NCI-H774 (cell line): ENCODE results near the gene CPNE9.
A peak's percentile ranks its signal among the peaks of the same experiment; 100 is the strongest.
"Not testable (repeated sequence)": the region's sequence is repeated elsewhere in the genome, so short reads cannot be mapped to it uniquely, and the experiment has no call there.

Experiments used
- DNase-seq: peaks from one replicate; lab custom pipeline; 2025; lab: John Stamatoyannopoulos, UW

The CPNE9 gene

GRCh38 chr3:9746330-9746729 is 42.7 kb downstream of the CPNE9 start:
- no peak for DNase-seq

- no peak for DNase-seq
Measured at GRCh38 chr3:9747267-9747666, 43.6 kb downstream of the CPNE9 start.

- no peak for DNase-seq
Measured at GRCh38 chr3:9748031-9748430, 44.4 kb downstream of the CPNE9 start.

- no peak for DNase-seq
Measured at GRCh38 chr3:9749296-9749644, 45.6 kb downstream of the CPNE9 start.

- DNase-seq: peak; percentile 96
Measured at GRCh38 chr3:9749645-9750555, 46.3 kb downstream of the CPNE9 start, which contains the start of gene OGG1. OGG1 (plus strand) TSS chr3:9749952; CDS start chr3:9750287, 335 bp downstream.

- no peak for DNase-seq
Measured at GRCh38 chr3:9750556-9751411, 47.2 kb downstream of the CPNE9 start.

- no peak for DNase-seq
Measured at GRCh38 chr3:9754678-9755077, 51.0 kb downstream of the CPNE9 start.

- no peak for DNase-seq
Measured at GRCh38 chr3:9757427-9757826, 53.8 kb downstream of the CPNE9 start.

GRCh38 chr3:9760779-9761505 is 57.3 kb downstream of the CPNE9 start:
- no peak for DNase-seq

- no peak for DNase-seq
Measured at GRCh38 chr3:9761919-9762318, 58.3 kb downstream of the CPNE9 start.

GRCh38 chr3:9762871-9763270 is 59.2 kb downstream of the CPNE9 start:
- DNase-seq: no peak

GRCh38 chr3:9765865-9766264 is 62.2 kb downstream of the CPNE9 start:
- no peak for DNase-seq

- DNase-seq: no peak
Measured at GRCh38 chr3:9767418-9767817, 63.8 kb downstream of the CPNE9 start.

GRCh38 chr3:9768141-9768775 is 64.6 kb downstream of the CPNE9 start:
- DNase-seq: no peak

GRCh38 chr3:9769012-9769411 is 65.4 kb downstream of the CPNE9 start:
- DNase-seq: no peak

GRCh38 chr3:9769426-9770275 is 66.0 kb downstream of the CPNE9 start, which contains the start of gene CAMK1:
CAMK1 (minus strand) TSS chr3:9769947; CDS start chr3:9767749, 2,198 bp downstream.
- peak; percentile 52 for DNase-seq

- DNase-seq: no peak
Measured at GRCh38 chr3:9770276-9770812, 66.7 kb downstream of the CPNE9 start.

GRCh38 chr3:9771007-9771406 is 67.4 kb downstream of the CPNE9 start:
- not testable (repeated sequence) for DNase-seq

GRCh38 chr3:9776896-9777693 is 73.5 kb downstream of the CPNE9 start:
- DNase-seq: no peak

GRCh38 chr3:9777694-9778021 is 74.0 kb downstream of the CPNE9 start:
- no peak for DNase-seq
